Brain microvascular endothelial cell (primary cell): ENCODE data around the gene PPAN.

Experiments used
- DNase-seq: peaks from one replicate; pipeline ENCODE4 v3.0.0-alpha.2; 2020
- H3K27ac ChIP-seq: fragments of 250-450 bp; sonication (Bioruptor Pico); 2 replicates; pipeline ENCODE4 v1.5.1; 2020; ENCODE audit warnings: mild to moderate bottlenecking, moderate library complexity
- H3K27me3 ChIP-seq: fragments of 250-450 bp; sonication (Bioruptor Pico); replicated peaks from 2 replicates; pipeline ENCODE4 v1.5.1; 2020; ENCODE audit warnings: mild to moderate bottlenecking
- H3K36me3 ChIP-seq: fragments of 250-450 bp; sonication (Bioruptor Pico); replicated peaks from 2 replicates; pipeline ENCODE4 v1.5.1; 2020; ENCODE audit warnings: mild to moderate bottlenecking
- H3K4me3 ChIP-seq: 2 replicates; pipeline ENCODE4 v1.5.1; 2011; ENCODE audit warnings: low read depth, mild to moderate bottlenecking, control low read depth, low read length, moderate library complexity
- CTCF ChIP-seq: IDR thresholded peaks from 2 replicates; pipeline ENCODE4 v1.5.1; 2011; ENCODE audit warnings: low read depth, mild to moderate bottlenecking, moderate library complexity, low read length, control low read depth, inconsistent platforms; ENCODE audit errors: missing control alignments
- in situ Hi-C: cut with HindIII; loops from 2 replicates; pipeline ENCODE4 v1.10.0; 2017; ENCODE audit warnings: low sequenced_read_pairs, low pct_ligation_motif_present

The PPAN gene

GRCh38 chr19:10151521-10151920 lies 45.4 kb downstream of the PPAN start:
- Histone ChIP-seq H3K36me3 (peaks cover 65% of the 10 kb centered on the region), H3K27ac (no peak overlapping the region), H3K4me3 (no peak overlapping the region), H3K27me3 (no peaks in the 10 kb centered on the region)
- DNase-seq: no peak
- in situ Hi-C loops: no loop called here
- TF ChIP-seq CTCF: no peak

- no peak for TF ChIP-seq CTCF
- no peak for DNase-seq
- no peak overlapping the region for H3K4me3 ChIP-seq
- in situ Hi-C loops: no loop called here
- H3K27ac ChIP-seq: no peak overlapping the region
- peaks cover 71% of the 10 kb centered on the region for H3K36me3 ChIP-seq
- no peaks in the 10 kb centered on the region for H3K27me3 ChIP-seq
Measured at GRCh38 chr19:10152100-10152499, 45.9 kb downstream of the PPAN start.

GRCh38 chr19:10155839-10156238 lies 49.7 kb downstream of the PPAN start:
- Histone ChIP-seq H3K27me3 (no peaks in the 10 kb centered on the region), H3K36me3 (peaks cover 81% of the 10 kb centered on the region), H3K4me3 (no peak overlapping the region), H3K27ac (no peak overlapping the region)
- no peak for DNase-seq
- no peak for TF ChIP-seq CTCF
- in situ Hi-C loops: no loop called here

DNA sequence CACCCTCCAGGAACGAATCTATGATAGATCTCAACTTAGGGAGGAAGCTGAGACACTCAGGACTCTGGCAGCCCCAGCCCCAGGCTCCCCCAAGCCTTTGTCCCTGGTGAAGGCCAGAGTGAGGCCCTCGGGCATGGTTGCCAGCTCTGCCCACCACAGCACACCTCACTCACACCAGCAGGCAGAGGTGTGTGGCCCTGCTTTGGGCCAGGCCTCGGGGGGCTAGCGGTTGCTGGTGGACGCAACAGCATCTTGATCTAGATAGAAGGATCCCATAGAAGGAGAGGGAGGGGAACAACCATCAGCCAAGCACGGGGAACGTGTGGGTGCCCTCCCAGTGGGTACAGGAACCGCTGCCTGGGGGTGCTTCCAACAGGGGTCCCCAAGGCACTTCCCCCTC lies 51.9 kb downstream of the PPAN start:
- no peak for TF ChIP-seq CTCF
- Histone ChIP-seq H3K4me3 (no peak overlapping the region), H3K36me3 (peaks cover 72% of the 10 kb centered on the region), H3K27me3 (no peaks in the 10 kb centered on the region), H3K27ac (no peak overlapping the region)
- no peak for DNase-seq
- in situ Hi-C loops: no loop called here

DNA sequence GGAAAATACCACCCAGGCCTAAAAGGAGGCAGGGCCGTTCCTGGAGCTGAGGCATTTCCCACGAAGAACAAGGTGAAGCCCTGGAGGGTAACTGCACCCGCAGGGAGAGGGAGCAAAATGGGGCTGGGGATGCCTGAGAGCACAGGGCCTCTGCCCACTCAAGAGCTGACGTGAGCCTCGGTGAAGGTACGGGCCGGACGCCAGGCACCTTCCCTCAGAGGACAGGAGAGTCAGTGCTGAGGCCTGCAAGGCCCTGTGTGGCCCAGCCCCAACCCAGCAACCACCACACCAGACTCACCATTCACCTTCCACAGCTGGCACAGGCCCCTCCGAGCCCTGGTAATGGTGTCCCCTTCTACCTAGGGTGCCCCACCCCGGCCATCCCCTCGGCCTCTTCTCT lies 52.3 kb downstream of the PPAN start:
- H3K36me3 ChIP-seq: peaks cover 74% of the 10 kb centered on the region
- no peak overlapping the region for H3K27ac ChIP-seq
- no peak overlapping the region for H3K4me3 ChIP-seq
- no peak for TF ChIP-seq CTCF
- no peak for DNase-seq
- in situ Hi-C loops: no loop called here
- no peaks in the 10 kb centered on the region for H3K27me3 ChIP-seq

DNA sequence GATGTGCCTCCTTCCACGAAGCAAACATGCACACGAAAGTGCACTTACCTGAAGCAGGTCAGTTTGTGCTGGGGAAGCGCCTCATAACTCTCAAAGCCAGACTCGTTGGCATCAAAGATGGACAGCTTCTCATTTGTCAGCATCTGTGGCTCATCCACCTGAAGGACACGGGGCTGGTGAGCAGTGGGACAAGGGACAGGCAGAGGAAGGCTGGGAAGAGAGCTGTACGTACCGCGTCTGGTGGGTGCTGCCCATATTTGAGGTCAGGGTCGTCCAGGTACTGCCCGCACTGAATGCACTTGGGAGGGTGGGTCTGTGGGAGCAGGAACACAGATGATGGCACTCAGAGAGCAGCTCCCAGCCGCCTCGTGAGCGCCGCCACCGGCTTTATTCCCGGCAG lies 53.4 kb downstream of the PPAN start:
- Histone ChIP-seq H3K4me3 (no peak overlapping the region), H3K27ac (no peak overlapping the region), H3K36me3 (peaks cover 76% of the 10 kb centered on the region), H3K27me3 (no peaks in the 10 kb centered on the region)
- no peak for DNase-seq
- no peak for TF ChIP-seq CTCF
- in situ Hi-C loops: no loop called here
